Left ventricle myocardium superior (tissue), 1 donor: ENCODE measurements around the gene HAL. TPM values are rescaled to one million over a fixed set of nuclear protein-coding genes. Genes with fewer than 3 reads are reported as not detected.

Source experiments
- ATAC-seq: fragments of 200-7000 bp; cut with Tn5 transposase; one replicate; pipeline ENCODE4 v1.9.1; 2020; ENCODE audit warnings: mild to moderate bottlenecking, moderate library complexity
- DNase-seq: peaks from one replicate; pipeline ENCODE4 v3.0.0-alpha.2; 2020
- intact Hi-C: fragments of 100-400 bp; cut with micrococcal nuclease; formaldehyde crosslinking; loops from one replicate; pipeline ENCODE4 v1.11.0; 2022
- total RNA-seq: library from RNA; stranded (reverse); fragmentation: NEBNext Ultra II Directional; extraction: Animal tissue kit (Norgen Biotek cat#: 25700); gene quantifications from one replicate; pipeline ENCODE4 v1.2.1, GENCODE V29; 2021
- donor health status: DM: no; HTN: yes; CAD: no; lungs with severe emphysema.

Gene HAL
- total RNA-seq, 1 donor from 2014 or later, result 0.27 TPM

DNA sequence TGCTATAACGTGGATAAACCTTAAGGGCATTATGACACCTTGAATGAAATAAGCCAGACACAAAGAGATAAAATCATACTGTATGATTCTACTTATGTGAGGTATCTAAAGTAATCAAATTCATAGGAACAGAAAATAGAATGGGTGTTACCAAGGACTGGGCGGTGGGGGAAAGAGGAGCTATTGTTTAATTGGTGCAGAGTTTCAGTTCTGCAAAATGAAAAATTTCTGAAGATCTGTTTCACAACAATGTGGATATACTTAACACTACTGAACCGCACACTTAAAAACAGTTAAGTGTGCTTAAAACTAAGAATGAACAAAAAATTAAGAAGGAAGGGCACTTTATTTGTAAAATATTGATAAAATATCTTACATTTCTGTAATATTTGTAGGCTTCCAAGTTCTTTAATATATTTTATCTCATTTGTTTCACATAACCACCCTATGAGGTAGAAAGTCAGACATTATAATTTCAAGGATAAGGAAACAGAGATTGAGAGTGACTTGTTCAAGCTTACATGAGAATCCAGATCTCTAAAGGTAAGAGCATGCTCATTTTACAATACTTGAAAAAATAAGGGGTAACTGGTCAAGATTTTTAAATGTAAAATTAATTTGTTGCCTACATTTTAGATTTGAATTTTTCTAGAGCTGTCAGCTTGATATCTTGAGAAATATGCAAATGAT lies 24.3 kb upstream of the HAL start:
- peak; percentile 13 for ATAC-seq
- DNase-seq, result no peak
- intact Hi-C loops, result no loop called here

DNA sequence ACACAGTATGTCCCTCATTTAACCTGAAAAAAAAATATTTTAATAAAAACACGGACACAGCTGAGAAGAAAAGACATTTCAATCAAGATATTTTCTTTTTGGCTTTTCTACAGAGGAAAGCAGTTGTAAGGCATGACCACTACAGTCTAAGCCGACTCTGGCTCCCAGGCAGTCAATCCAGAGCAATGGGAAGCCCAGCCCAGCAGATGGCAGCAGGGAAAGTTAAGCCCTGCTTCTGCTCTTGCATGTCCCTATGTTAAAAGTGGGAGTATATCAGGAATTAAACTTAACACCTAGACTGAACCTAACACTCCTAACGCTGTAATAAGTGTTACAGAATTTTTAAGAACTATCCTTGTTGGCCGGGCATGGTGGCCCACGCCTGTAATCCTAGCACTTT lies 19.5 kb upstream of the HAL start:
- intact Hi-C loops, result no loop called here
- DNase-seq (no peak), ATAC-seq (peak; percentile 72)

DNA sequence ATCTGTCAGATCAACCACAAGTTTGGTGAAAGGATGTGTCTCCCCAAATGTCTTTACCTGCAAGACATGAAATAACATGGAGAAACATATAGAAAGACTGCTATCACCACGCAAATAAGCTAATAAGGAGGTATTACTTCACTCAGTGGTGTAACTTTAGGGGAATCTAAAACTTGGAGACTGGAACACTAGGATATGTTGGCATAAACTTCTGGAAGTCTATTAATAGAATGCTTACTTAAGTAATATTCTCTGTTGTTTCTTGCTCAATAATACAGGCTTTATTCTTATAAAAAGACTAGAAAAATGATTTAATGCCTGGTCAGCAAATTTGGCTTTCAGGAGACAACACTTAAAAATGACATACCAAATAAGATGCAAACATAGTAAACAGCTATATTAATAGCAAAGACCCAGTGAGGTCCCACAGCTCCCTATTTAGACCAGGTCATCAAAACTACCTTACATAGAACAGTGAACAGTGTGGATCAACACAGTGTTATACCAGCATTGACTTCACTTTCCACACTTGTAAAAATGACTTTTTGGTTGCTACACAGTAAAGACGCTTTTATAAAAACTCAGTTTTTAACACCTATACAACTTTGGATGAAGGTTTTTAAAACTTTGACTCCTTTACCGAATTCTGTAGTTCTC lies 18.9 kb upstream of the HAL start:
- peak; percentile 49 for ATAC-seq
- intact Hi-C loops, result no loop called here
- DNase-seq, result no peak

DNA sequence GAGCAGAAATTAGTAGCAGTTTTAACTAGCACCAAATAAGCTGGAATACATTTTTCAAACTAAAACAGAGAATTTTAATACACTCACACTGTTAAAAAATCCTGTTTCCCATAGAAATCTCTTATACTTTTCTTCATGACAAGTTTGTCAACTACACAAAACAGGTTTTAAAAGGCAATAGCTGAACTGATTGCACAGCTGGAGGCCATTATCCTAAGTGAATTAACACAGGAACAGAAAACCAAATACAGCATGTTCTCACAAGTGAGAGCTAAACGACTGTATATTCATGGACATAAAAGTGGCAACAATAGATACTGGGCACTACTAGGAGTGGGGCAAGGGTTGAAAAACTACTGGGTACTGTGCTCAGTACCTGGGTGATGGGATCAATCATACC lies 11.6 kb upstream of the HAL start:
- no peak for ATAC-seq

DNA sequence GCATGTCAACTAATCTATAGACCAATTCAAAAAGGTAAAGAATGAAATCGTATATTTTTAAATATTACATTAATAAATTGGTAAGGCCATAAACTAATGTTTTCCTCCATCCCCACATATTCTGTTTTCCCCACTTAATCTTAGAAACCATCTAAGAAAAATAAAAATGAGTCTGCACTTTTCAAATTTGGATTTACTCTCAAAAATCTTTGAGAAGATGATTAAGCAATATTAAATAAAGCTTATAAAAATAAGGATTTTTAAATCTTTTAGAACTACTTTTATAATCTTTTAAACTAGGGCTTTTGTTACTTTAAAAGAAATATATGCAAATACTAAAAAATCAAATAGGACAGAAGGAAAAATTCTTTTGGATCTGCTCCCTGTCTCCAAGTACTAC lies 10.6 kb upstream of the HAL start:
- intact Hi-C loops, result no loop called here
- ATAC-seq (no peak), DNase-seq (no peak)

More for the DNA sequence above, 11.6 kb upstream of the HAL start:
- DNase-seq, result no peak
- intact Hi-C loops, result no loop called here

DNA sequence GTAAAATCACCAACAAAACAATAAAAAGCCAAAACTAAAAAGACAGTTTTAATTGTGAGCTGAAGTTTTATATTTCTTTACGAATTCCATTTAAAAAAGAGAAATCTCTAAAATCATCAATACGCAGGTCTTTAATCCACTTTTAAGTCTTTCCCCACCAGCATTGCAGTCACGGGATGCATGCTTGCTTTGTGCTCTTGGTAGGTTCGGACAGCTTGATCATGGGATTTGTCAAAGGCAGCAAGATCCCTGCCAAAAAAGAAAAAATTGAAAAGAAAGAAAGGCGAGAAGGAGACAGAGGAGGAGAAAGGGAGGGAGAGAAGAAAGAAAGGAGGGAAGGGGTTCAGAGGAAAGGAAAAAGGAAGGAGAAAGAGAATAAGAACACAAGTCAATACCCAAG lies 4.7 kb upstream of the HAL start:
- no peak for ATAC-seq
- intact Hi-C loops, result no loop called here
- no peak for DNase-seq

DNA sequence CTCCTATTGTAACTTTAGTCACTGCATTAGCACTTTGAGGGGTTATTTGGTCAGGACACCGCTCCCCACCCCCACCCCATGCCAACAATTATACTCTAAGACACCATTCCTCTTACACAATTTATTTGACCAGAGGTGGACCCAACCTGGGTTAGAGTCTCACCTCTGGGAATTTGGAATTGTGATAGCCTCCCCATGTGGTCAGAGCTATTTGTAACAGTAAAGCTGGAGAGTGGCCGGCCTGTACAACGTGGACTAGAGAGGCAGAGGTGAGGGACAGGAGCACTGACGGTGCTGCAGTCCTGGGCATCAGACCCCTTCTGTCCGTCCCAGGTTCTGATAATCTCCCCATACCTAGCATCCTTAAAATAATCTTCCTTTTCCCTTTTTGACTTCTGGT lies 3.3 kb upstream of the HAL start:
- DNase-seq (no peak), ATAC-seq (no peak)
- intact Hi-C loops, result loop anchor here (10.0 kb wide), 1 partner anchor 175 kb away; no protein-coding TSS in a partner anchor

DNA sequence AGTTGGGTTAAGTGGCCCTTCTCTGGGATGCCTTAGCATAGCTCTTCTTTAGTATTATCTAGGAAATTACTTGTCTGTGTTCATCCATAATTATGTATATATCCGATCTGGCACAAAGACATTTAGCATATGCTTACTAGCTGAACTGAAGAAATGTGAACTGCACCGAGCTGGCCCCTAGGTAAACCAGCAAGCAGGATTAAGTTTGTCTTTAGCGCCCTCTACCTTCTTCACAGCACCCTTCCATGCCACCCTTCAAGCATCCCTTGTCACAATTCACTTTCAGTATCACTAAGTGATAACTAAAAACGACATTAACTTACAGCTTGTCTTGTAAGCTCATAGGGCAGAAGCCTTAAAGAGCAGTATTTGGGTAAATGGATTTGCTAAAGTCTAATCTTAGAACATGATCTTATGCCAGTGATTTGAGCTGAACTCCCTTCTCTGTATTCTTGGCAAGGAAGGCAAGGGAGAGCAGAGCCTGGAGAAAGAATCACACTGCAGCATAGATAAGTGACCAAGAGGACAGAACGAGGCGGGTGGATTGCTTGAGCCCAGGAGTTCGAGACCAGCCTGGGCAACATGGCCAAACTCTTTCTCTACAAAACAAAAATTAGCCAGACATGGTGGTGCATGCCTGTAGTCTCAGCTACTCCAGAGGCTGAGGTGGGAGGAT lies 2.6 kb upstream of the HAL start:
- ATAC-seq (peak; percentile 91), DNase-seq (no peak)
- intact Hi-C loops, result loop anchor here (10.0 kb wide), 1 partner anchor 174 kb away; no protein-coding TSS in a partner anchor

DNA sequence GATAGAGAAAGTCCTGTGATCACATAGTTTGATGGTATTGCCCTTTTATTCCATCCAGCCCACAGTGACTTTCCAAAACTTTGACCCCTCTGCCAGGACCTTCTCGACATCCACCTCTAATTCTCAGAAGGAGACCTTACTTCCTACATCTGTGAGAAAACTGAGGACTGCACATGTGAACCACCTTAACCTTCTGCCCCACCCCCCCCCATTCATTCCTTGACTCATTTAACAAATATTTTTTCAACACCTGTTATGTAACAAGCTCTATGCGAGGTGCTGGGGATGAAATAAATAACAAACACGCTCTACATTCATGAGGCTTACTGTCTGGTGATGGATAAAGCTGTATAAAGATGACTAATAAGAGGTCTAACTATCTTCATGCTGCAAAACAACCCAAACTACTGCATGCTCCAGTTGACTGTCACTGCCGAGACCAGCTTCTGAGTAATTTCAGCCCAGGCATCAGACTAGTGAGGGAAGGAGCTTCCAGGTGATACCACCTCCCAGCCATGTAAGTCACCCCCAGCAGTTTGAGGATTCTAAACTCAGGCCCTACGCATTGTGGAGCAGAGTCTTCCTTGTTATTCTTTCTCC lies 1.9 kb upstream of the HAL start:
- intact Hi-C loops, result loop anchor here (10.0 kb wide), 1 partner anchor 173 kb away; no protein-coding TSS in a partner anchor
- no peak for DNase-seq
- no peak for ATAC-seq

DNA sequence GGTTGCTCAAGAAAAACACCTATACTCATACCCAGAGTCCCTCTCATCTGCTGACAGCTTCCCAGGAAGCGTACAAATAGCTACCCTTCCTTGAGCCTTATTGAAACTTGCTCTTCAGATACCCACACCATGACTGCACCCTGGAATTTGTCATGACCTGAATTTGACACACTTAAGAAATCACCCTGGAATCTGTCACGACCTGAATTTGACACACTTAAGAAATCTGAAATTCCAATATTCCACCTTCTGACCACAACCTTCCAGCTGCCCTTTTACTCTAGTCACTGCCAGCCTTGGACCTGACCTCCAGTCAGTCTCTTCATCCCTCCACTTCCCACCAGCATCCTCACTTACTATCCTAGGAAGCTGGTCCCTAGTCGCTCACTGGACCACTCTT lies 1.1 kb upstream of the HAL start:
- intact Hi-C loops, result loop anchor here (10.0 kb wide), 1 partner anchor 172 kb away; no protein-coding TSS in a partner anchor
- DNase-seq (no peak), ATAC-seq (no peak)

DNA sequence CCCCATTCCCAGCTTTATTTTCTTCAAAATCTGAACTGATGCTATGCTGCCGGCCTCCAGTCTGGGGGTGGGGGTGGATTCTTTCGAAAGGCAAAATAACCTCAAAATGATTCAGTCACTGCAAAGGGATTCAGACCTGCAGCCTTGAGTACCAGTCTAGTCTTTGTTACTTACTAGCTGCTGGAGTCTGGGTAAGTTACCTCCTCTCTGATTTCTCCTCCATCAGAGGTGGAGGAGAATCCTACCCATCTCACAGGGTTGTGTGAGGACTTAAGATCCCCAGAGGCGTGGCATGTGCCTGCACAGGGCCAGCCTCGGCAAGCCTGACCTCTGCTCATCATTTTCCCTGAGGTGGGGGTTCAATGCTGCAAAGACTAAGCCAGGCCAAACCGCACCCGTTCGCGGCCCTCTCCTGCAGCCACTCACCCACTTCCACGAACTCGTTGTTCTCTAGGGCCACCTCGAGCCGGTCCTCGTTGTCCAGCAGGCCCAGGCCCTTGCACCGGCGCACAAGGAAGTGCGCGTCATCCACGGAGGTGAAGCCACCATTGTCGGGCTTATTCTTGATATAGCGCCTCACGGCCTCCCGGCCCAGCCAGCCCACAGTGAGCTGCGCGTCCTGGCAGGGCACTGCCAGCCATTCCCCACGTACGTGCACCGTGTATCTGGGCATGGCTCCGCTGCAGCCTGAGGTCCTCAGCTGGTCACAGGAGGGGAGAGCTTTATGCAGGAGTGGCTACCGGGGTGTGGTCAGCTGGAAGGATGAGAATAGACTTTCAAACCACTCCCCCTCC lies 709 bp downstream of the HAL start:
- ATAC-seq (no peak), DNase-seq (no peak)
- intact Hi-C loops, result loop anchor here (10.0 kb wide), 1 partner anchor 171 kb away; no protein-coding TSS in a partner anchor

DNA sequence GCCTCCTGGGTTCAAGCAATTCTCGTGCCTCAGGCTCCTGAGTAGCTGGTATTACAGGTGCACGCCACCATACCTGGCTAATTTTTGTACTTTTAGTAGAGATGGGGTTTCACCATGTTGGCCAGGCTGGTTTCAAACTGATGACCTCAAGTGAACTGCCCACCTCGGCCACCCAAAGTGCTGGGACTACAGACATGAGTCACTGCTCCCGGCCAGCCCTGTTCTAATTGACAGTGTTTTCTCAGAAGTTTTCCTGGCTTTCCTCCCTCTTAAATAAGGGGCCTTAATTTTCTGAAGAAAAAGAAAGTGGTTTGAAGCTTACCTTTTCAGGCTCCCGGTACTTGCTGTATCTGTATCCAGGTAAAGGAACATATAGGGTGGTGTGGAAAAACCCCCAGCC lies 1.7 kb downstream of the HAL start:
- intact Hi-C loops, result loop anchor here (10.0 kb wide), 1 partner anchor 170 kb away; no protein-coding TSS in a partner anchor
- no peak for DNase-seq
- ATAC-seq, result no peak

DNA sequence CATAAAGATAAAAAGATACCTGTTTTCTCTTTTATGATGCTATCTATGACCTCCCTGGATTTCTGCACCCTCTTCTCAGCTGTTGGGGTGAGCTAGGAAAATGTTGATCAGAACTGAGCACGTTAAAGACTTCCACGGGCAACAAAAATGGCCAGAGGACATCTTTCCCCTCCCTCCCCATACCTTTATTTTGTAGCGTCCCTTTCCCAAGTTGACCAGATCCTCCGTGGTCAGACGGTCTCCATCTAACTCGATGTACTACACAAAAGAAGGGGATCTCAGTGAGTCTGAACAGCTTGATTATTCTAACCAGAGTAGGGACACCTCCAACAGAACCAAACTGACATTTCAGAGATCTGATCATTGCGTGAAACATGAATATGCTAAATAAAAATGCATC lies 2.2 kb downstream of the HAL start:
- DNase-seq (no peak), ATAC-seq (no peak)
- intact Hi-C loops, result loop anchor here (10.0 kb wide), 1 partner anchor 169 kb away; no protein-coding TSS in a partner anchor

DNA sequence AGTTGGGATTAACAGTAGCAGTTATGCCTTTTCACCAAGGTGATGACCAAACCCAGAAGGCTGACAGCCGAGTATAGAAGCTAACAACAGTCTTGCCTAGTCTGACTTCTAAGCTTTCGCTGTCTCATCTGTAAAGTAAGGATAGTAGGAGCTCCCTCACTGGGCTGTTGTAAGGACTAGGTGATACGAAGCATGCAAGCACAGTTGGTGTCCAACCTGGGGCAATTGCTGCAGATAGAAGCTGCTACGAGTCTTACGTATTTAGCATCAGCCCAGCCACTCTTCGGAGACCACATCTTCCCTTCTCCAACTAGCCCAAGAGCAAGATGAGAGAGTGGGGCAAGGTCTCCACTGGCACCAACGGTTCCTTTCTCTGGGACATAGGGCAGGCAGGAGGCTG lies 6.0 kb downstream of the HAL start:
- ATAC-seq (no peak), DNase-seq (no peak)
- intact Hi-C loops, result loop anchor here (10.0 kb wide), 1 partner anchor 165 kb away; no protein-coding TSS in a partner anchor

DNA sequence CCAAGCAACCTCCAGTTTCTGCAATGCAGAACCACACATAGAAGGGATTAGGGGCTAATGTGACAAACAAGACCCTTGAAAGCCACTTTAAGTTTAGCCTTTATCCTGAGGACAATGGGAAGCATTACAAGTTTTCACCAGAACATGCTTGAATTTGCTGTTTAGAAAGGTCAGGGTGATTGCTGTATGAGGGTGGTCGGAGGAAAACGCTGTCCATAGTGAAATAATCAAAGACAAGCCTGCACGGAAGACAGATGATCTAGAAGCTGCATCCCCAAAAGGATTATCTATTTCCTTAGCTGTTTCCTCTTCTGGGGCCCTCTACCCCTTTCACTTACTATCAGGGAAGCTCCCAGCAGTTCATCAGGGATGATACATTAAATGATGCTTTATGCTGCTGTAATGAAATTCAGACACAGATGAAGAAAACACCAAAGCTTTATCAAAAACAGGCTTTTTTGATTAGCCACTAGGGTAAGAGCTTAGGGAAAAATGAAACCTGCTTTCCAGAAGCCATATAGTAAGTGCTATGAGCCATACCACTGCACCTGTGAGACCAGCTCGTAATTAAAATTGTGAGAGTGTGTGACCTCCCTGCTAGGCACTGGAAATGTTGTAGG lies 6.5 kb downstream of the HAL start:
- ATAC-seq (no peak), DNase-seq (no peak)
- intact Hi-C loops, result loop anchor here (10.0 kb wide), 1 partner anchor 165 kb away; no protein-coding TSS in a partner anchor

DNA sequence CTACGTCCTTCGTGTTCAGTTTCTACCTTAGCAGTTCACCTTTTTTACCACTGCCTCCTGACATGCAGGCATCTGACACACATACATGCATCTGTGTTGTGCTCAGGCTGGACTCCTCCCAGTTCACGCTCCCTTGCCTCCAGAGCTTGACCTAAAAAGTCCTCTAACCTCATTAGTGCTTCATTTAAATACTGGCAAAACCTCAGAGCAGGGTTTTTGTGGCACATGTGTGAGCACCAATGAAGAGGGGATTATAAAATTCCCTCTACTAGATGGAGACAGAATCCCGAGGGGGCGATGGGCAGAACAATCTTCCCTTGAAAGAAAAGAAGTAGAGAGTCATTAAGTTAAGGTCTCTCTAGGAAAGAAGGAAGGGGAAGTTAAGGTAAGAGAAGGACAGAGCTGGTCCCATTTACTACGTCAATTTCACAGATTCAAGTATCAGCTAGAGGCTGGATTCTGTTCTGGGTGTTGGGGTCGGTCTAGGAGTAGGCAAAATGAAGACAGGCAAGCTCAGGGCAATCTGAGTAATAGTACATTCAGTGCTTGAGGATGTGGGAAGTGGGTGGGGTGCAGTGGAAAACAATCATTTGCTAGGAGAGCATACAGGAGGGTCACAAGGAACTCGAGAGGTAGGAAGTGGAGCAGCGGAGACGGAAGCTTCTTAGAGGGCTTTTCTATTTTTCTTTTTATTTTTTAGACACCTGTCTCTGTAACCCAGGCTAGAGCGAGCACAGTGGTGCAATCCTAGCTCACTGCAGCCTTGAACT lies 7.5 kb downstream of the HAL start:
- DNase-seq, result no peak
- intact Hi-C loops, result no loop called here
- ATAC-seq, result no peak

DNA sequence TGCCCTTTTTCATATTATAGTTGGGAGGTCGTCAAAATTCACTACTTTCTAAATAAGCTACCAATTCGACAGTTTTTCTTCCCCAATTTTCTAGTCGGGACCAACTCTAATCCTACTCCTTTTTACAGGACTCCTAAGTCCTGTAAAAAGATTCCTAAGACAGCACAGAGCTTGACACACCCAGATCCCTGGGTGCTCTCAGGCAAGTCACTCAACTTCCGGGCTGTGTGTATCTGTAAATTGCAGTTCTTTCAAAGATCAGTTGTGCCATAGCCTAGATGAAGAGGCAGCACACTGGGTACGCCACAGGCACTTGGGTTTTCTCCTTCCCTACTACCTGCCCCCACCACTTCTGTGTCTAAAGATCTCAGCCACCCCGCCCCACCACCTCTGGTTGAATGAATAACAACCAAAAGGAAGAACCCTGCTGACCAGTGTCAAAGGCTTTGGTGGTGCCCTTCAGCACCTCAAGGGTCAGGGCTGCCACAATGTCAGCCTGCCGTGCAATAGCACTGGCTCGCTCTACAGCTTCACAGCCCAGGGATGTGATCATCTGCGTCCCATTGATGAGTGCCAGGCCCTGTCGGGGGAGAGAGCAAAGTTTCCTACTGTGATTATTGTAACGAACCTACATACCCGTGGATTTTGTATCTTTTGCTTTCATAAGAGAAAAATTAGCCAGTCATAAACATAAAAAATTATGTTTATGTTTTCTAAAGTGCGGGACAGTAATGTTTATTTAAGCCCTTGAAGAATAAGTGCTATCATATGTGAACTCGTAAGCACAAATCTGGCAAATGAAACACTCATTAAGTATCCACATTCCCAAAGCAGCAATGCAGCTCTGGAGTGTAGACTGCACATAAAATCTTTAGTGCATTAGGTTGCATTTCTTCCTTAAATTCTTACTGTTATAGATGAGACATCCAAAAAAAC lies 9.2 kb downstream of the HAL start:
- intact Hi-C loops, result no loop called here
- ATAC-seq (no peak), DNase-seq (no peak)
